ENCODE results near the gene REXO5. TPM values are rescaled to one million over a fixed set of nuclear protein-coding genes. Genes with fewer than 3 reads are reported as not detected.

REXO5 gene
- total and polyA plus RNA-seq, 2 of the 13 experiments (the other 11 are each of a cell fraction or from before 2014, with no cell fraction given), result 5.9 to 13.1 TPM

- TF ChIP-seq GMEB2 (CRISPR knock-in tag; IDR thresholded peaks at IDR 0.05; ENCODE audit: low read depth) (no peak), ZNF101 (CRISPR knock-in tag; IDR thresholded peaks at IDR 0.05; ENCODE audit: borderline replicate concordance, low read depth) (no peak), SYNCRIP (IDR thresholded peaks at IDR 0.05; ENCODE audit: insufficient read depth, low read depth, low read length) (no peak), RAD21 (CRISPR knock-in tag; IDR thresholded peaks at IDR 0.05) (peak; percentile 86), ZNF605 (CRISPR knock-in tag; IDR thresholded peaks at IDR 0.05) (0 out of 2 replicates have a peak, but pooled peaks have one; percentile 32), ASH2L (IDR thresholded peaks at IDR 0.05; ENCODE audit: insufficient read length, low read depth, low read length) (no peak), ZNF121 (CRISPR knock-in tag; IDR thresholded peaks at IDR 0.05) (peak; percentile 57; the same call in 1 of the 2 replicates), SALL2 (CRISPR knock-in tag; IDR thresholded peaks at IDR 0.05) (no peak), EP300 (IDR thresholded peaks at IDR 0.05; ENCODE audit: low read depth in 2 of 2, low read length in 2 of 2) (no peak), EP300 (CRISPR knock-in tag; IDR thresholded peaks at IDR 0.05; ENCODE audit: borderline replicate concordance) (no peak), KLF15 (CRISPR knock-in tag; IDR thresholded peaks at IDR 0.05; ENCODE audit: borderline replicate concordance) (no peak), SRSF9 (IDR thresholded peaks at IDR 0.05; ENCODE audit: borderline replicate concordance, insufficient read depth, low read depth, low read length, poor library complexity, severe bottlenecking) (no peak), ZNF235 (CRISPR knock-in tag; IDR thresholded peaks at IDR 0.05; ENCODE audit: borderline replicate concordance) (no peak), NFE2L1 (CRISPR knock-in tag; IDR thresholded peaks at IDR 0.05; ENCODE audit: borderline replicate concordance) (no peak), CTCF (CRISPR knock-in tag; IDR thresholded peaks at IDR 0.05) (peak; percentile 97), RXRB (CRISPR knock-in tag; IDR thresholded peaks at IDR 0.05; ENCODE audit: borderline replicate concordance) (no peak), TCF7L2 (IDR thresholded peaks at IDR 0.05; ENCODE audit: low read depth, low read length) (no peak), ZNF451 (CRISPR knock-in tag; IDR thresholded peaks at IDR 0.05) (no peak), CREB3 (CRISPR knock-in tag; IDR thresholded peaks at IDR 0.05) (no peak), ZNF33A (CRISPR knock-in tag; IDR thresholded peaks at IDR 0.05; ENCODE audit: borderline replicate concordance) (no peak), ZNF773 (CRISPR knock-in tag; IDR thresholded peaks at IDR 0.05; ENCODE audit: borderline replicate concordance) (no peak), ZNF891 (CRISPR knock-in tag; IDR thresholded peaks at IDR 0.05) (no peak), MTF2 (CRISPR knock-in tag; IDR thresholded peaks at IDR 0.05; ENCODE audit: borderline replicate concordance) (no peak), KDM2A (CRISPR knock-in tag; IDR thresholded peaks at IDR 0.05; ENCODE audit: borderline replicate concordance, low read depth) (peak; percentile 55; the same call in 1 of the 2 replicates), GFI1 (CRISPR knock-in tag; IDR thresholded peaks at IDR 0.05; ENCODE audit: borderline replicate concordance) (no peak), ZNF547 (CRISPR knock-in tag; IDR thresholded peaks at IDR 0.05) (0 out of 2 replicates have a peak, but pooled peaks have one; percentile 63), ETV5 (CRISPR knock-in tag; IDR thresholded peaks at IDR 0.05; ENCODE audit: borderline replicate concordance) (peak; percentile 50; the same call in 1 of the 2 replicates)
Observed at GRCh38 chr16:20774703-20775362, 31.5 kb upstream of the REXO5 start (continued).

All from HepG2 (cell line).